Glutamatergic neuron (in vitro differentiated cells): ENCODE results near the gene PIGC. TPM values are rescaled to one million over a fixed set of nuclear protein-coding genes. Genes with fewer than 3 reads are reported as not detected.

Experiments
- DNase-seq: peaks from one replicate; pipeline ENCODE4 v3.0.0; 2022
- H3K27ac Mint-ChIP-seq: one replicate; pipeline ENCODE4 v1.8.0; 2020; ENCODE audit warnings: mild to moderate bottlenecking, mixed read lengths, inconsistent platforms; ENCODE audit not compliant: unreplicated experiment
- H3K27me3 Mint-ChIP-seq: one replicate; pipeline ENCODE4 v1.8.0; 2020; ENCODE audit warnings: mild to moderate bottlenecking, moderate library complexity, mixed read lengths, inconsistent platforms; ENCODE audit not compliant: unreplicated experiment
- H3K36me3 Mint-ChIP-seq: one replicate; pipeline ENCODE4 v1.8.0; 2020; ENCODE audit warnings: mild to moderate bottlenecking, mixed read lengths, inconsistent platforms; ENCODE audit not compliant: unreplicated experiment
- H3K4me1 Mint-ChIP-seq: one replicate; pipeline ENCODE4 v1.8.0; 2020; ENCODE audit warnings: mild to moderate bottlenecking, low read depth, mixed read lengths, inconsistent platforms; ENCODE audit not compliant: unreplicated experiment
- H3K4me3 Mint-ChIP-seq: one replicate; pipeline ENCODE4 v1.8.0; 2020; ENCODE audit warnings: mild to moderate bottlenecking, mixed read lengths, inconsistent platforms; ENCODE audit not compliant: unreplicated experiment
- H3K9me3 Mint-ChIP-seq: one replicate; pipeline ENCODE4 v1.8.0; 2020; ENCODE audit warnings: mild to moderate bottlenecking, moderate library complexity, mixed read lengths, inconsistent platforms; ENCODE audit not compliant: unreplicated experiment
- CTCF ChIP-seq: fragments of 200-600 bp; sonication (generic); IDR thresholded peaks from one replicate; pipeline ENCODE4 v1.5.0; 2021; ENCODE audit not compliant: partially characterized antibody, unreplicated experiment
- total RNA-seq: library from RNA; stranded (reverse); fragmentation: NEBNext Ultra II Directional; extraction: Animal tissue kit (Norgen Biotek cat#: 25700); gene quantifications from one replicate; pipeline ENCODE4 v1.2.1, GENCODE V29; 2021; ENCODE audit not compliant: unreplicated experiment

PIGC gene
- total RNA-seq, 1 donor from 2014 or later = 27.7 TPM

- Mint-ChIP-seq H3K9me3 (no peaks in the 10 kb centered on the region), H3K36me3 (no peaks in the 10 kb centered on the region), H3K27ac (no peak overlapping the region), H3K4me1 (peaks cover 4% of the 10 kb centered on the region), H3K27me3 (no peaks in the 10 kb centered on the region), H3K4me3 (no peak overlapping the region)
- no peak for DNase-seq
- TF ChIP-seq CTCF = no peak
These were observed 17.0 kb upstream of the PIGC start for GRCh38 chr1:172460887-172461315.

DNA sequence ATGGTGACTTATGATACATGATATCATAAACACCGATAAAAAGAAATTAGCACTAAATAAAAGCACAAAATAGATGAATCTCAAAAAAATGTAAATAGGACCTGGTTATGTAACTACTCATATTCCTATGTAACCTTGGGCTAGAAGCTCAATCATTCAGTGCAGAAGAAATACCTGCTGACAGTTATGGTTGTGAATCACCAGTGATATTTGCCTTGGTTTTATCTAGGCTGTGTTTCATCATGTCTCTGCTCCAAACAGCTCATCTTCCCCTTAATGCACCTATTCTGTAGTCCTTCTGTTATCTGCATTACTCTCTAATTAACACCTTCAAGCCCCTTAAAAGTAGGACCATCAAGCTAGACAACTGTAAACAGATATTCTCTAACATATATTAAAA lies 16.3 kb upstream of the PIGC start:
- no peaks in the 10 kb centered on the region for H3K27me3 Mint-ChIP-seq
- H3K9me3 Mint-ChIP-seq = no peaks in the 10 kb centered on the region
- H3K4me1 Mint-ChIP-seq = peaks cover 4% of the 10 kb centered on the region
- no peaks in the 10 kb centered on the region for H3K36me3 Mint-ChIP-seq
- no peak overlapping the region for H3K4me3 Mint-ChIP-seq
- H3K27ac Mint-ChIP-seq = no peak overlapping the region
- DNase-seq = no peak
- TF ChIP-seq CTCF = no peak

- Mint-ChIP-seq H3K4me3 (no peak overlapping the region), H3K4me1 (peaks cover 6% of the 10 kb centered on the region), H3K27ac (no peak overlapping the region), H3K27me3 (no peaks in the 10 kb centered on the region), H3K36me3 (no peaks in the 10 kb centered on the region), H3K9me3 (no peaks in the 10 kb centered on the region)
- TF ChIP-seq CTCF = no peak
- DNase-seq = no peak
These were observed 13.7 kb upstream of the PIGC start for GRCh38 chr1:172457479-172458130.

DNA sequence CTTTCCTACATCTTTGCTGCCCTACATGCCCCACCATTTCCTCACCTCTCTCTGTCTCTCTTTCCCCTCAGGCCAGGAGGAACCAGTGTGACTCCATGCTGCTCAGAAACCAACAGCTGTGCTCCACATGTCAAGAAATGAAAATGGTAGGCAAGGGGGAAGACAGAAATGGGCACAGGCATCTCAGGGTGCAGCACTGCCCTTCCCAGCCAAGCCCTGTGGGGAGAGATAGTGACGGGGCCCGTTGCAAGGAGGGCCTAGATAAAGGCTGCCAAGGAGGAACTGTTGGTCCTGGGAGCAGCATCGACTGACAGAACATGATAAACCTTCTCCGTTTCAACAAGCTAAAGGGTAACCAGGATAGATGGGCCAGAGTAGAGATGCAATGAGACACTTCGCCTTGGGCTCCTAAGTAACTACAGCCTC lies 12.5 kb upstream of the PIGC start:
- Mint-ChIP-seq H3K27ac (no peak overlapping the region), H3K9me3 (no peaks in the 10 kb centered on the region), H3K4me3 (no peak overlapping the region), H3K27me3 (no peaks in the 10 kb centered on the region), H3K36me3 (no peaks in the 10 kb centered on the region), H3K4me1 (peaks cover 8% of the 10 kb centered on the region)
- no peak for TF ChIP-seq CTCF
- no peak for DNase-seq

DNA sequence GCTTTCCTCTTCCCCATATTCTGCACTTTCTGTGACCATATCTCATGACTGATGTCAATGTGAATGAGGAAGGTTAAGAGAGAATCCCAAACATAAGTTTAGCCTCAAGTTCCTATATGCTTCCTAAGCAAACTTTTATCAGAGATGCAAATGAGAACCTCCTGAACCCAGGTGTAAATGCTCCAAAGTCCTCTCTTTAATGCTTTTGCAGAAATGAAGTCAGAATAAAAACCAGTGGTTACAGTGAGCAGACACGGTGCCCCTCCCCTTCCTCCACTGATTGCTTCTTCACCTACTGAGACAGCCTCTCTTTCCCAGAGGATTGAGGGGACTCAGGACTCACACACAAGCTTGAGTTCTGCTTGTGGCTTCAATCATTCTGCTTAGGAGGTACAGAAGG lies 11.6 kb upstream of the PIGC start:
- Mint-ChIP-seq H3K27ac (no peak overlapping the region), H3K9me3 (no peaks in the 10 kb centered on the region), H3K4me1 (peaks cover 8% of the 10 kb centered on the region), H3K4me3 (no peak overlapping the region), H3K36me3 (no peaks in the 10 kb centered on the region), H3K27me3 (no peaks in the 10 kb centered on the region)
- TF ChIP-seq CTCF = no peak
- no peak for DNase-seq
